Sciatic nerve (tissue), 2 donors: ENCODE results near the gene CBY2. TPM values are rescaled to one million over a fixed set of nuclear protein-coding genes. Genes with fewer than 3 reads are reported as not detected.

Experiments used
- ATAC-seq: fragments of 200-7000 bp; cut with Tn5 transposase; one replicate; pipeline ENCODE4 v1.9.1; 2020; ENCODE audit warnings: mild to moderate bottlenecking, moderate library complexity
- DNase-seq: peaks from one replicate; pipeline ENCODE4 v3.0.0-alpha.2; 2020; ENCODE audit warnings: low spot score
- intact Hi-C: fragments of 100-400 bp; cut with DNase I; formaldehyde crosslinking; loops from one replicate; pipeline ENCODE4 v1.14.2; 2022
- total RNA-seq: library from RNA; stranded (reverse); fragmentation: NEBNext Ultra II Directional; extraction: Animal tissue kit (Norgen Biotek cat#: 25700); gene quantifications from one replicate; pipeline ENCODE4 v1.2.1, GENCODE V29; 2021
- donor health status: DM: no; HTN: no; CAD: no.
- donor health status: DM: no; HTN: no; CAD: no.

CBY2 gene
- total RNA-seq, 1 donor from 2014 or later, result not detected

DNA sequence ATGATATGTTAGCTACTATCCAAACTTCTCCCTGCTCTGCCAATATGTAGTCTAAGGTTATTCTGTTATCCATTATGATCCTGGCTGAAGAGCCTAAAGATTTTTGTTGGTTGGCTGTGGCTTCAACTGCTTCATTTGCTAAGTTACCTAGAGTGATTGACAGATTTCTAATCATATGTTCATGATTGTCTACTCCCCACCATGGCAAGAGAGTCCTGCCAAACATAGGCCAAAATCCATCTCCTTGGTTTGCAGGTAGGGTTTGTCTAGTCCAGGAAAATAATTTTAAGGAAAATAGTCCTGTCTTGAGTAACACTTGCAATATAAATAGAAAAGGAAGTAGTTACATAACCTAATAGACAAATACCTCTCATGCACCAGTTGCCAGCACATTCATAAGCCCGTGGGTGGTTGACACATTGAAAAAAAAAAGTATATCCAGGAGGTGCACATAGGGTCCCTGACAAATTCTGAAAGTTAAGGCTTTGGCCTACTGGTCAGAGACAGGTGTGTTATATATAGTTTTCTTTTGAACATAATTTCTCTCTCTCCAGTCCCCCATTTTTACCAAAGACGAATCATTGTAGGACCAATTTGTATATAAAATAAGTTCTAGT, 5.4 kb upstream of the CBY2 start:
- intact Hi-C loops, result no loop called here
- ATAC-seq (no peak), DNase-seq (no peak)

DNA sequence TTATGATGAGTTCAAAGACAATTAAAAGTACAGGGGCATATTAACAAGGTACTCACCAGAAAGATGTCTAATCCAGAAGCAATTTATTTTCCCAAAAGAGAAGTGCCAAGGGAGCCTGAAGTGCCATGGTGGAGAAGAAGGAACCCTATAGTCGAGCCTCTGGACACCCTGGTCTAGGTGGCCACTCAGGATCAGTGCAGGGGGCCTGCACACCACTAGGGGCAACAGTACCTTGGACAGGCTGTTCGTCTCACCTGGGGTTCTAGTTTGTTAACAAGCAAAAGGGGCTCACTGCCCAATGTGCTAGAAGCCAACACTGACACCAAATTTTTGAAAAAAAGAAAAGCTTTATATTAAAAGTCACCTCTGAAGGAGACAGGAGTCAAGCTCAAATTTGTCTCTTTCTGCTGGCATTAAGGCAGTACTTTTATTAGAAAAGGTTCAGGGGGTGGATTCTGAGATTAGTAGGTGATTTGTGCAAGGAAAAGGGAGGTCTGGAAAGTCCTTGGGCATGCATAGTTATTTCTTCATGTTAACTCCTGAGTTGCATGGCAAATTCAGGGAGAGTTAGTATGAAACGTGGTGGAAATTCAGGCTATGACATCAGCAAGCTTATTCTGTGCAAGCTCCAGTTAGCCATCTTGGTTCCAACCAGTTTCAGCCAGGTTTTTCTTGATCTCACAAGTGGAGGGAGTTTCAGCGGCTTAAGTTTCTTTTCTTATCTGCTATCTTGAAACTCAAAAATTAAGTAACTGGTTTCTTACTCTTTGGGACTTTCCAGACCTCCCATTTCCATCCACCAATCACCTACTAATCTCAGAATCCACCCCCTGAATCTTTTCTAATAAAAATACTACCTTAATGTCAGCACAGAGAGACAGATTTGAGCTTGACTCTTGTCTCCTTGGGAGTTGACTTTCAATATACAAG, 884 bp upstream of the CBY2 start:
- ATAC-seq (no peak), DNase-seq (no peak)
- intact Hi-C loops, result no loop called here

DNA sequence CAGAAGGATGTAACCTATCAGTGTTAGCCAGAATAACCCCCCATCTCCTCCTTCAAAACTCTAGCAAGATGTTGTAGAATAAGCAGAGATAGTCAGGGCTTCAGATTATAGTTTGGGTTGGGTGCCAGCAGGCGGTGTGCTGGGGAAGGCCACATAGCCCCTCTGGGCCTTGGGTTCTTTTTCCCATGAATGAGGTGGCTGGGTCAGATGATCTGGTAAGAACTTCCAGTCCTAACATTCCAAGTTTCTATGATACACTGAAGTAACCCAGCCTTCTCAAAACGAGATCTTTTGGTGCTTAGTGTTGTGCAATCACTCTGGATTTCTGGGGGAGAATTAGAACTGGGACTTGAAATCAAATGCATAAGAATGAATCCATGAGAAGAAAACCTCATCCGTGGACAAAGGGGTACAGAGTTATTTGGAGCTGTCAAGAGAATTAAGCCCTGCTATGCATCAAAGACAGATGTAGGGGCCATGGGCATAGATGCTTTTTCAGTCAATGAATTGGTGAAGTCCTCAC, 810 bp downstream of the CBY2 start:
- intact Hi-C loops, result no loop called here
- DNase-seq (no peak), ATAC-seq (no peak)

DNA sequence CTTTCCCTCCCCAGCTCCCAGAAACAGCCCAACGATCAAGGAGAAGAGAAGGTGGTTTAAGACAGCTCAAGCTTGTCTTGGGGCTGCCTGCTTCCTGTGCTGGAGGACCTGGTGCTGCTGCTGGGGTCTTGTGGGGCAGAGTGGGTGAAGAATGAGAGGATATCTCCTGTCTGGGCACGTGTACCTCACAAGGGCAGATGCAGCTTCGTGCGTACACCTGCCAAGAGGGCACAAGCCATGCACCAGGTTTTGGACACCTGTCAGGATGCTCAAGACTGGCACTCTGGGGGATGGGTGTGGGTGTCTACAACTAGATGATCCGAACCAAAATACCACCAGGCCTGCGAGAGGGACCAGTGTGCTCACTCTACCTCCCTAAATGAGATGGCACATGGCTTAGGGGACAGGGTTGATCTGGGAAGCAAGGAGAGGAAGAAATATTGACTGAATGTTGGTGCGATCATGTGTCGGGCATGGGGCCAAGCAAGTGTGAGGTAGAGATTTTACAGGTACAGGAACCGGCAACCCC, 2.2 kb downstream of the CBY2 start:
- DNase-seq (no peak), ATAC-seq (no peak)
- intact Hi-C loops, result no loop called here

DNA sequence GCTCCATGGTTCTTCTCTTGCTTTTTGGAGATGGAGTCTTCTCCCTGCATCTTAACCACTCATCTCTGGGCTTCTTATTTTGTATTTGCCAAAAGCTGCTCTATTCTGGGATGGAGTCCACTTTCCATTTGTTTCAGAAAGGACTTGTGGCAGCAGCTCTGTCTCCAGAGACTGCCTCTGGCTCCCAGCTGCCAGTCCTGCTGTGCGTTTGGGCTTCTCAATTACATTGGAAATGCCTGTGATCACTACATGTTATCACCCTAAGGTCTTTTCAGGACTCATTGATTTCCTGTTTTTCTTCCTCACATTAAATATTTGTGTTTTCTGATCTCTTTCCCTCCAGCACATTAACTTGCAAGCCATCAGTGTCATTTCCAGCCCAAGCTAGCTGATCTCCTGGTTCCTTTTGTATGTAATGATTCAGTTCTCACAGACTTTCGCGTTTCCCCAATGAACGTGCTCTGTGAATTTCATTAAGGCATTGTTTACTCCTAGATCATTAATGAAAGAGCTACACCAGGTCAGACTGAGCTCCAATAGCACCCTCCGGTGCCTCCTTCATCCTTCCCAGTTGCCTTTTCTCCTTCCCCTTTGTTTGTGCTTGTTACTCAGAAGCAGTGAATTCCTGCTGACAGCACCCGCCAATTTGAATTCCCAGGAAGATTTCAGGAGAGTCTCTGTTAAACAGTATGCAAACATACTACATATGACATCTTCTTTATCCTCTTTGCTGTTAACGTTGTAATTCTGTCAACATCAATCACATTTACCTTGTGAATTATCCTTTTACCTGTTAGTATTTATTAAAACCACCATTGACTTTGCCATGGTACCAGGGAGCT, 3.0 kb downstream of the CBY2 start:
- intact Hi-C loops, result no loop called here
- ATAC-seq (no peak), DNase-seq (no peak)

DNA sequence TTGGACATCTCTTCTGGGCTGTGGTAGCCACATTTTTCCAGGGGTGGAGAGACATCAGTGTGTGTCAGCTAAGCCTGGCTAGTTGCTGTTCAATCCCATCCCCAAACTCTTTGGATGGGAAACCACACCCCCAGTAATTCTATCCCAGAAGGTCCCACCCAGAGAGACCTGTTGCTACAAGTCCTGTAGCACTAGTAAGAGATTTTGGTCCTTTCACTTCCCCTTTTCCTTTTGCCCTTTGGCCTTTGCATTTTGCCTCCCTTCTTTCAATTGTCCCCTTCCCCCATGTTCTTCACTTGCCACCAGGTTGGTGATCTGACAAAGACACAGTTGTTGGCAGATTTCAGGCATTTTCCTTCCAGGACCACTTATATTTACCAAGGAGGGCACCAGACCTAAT, 3.8 kb downstream of the CBY2 start:
- ATAC-seq, result no peak
- no peak for DNase-seq
- intact Hi-C loops, result no loop called here

DNA sequence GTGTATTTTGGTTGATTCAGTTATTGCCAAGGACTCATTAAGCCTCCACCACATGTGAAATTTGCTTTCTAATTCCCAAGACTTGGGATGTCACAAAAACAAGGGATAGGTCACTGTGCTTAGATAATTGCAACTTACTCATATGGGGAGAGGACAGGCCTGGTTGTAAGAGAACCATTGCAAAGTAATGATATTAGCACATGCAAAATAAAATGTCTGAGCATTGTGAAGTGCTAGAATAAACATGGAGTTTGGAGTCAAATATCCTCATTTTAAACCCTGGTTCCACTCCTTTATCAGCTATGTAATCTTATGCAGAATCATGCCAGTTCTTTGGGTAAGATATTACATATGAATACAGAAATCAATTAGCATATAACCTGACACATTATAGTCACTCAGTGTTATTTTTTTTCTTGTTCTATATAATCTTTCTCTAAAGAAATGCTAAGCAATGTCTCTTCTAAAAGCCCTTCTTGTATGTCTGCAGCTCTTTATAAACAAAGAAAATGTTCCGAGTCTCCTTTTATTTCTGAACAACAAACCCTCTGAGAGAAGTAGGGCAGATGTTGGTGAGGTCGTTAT, 5.5 kb downstream of the CBY2 start:
- DNase-seq, result no peak
- ATAC-seq, result no peak

DNA sequence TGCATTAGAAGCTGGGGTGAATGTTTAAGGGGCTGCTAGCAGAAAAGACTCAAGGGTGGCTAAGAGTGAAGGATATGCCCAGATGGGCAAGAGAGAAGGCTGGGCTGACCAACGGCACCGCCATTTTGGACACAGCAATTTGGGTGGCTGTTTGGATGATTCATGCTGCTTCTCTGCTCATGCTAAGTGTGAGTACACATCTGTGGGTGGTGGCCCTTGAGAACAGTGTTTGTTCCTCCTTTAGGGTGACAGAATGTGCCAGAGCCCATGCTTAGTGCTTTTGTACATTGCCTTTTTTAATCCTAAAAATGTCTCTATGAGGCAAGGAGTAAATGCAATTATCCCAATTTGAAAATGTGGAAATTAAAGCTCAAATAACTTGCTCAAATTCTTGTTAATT, 9.8 kb downstream of the CBY2 start:
- intact Hi-C loops, result no loop called here
- ATAC-seq, result no peak
- no peak for DNase-seq

More for the DNA sequence above, 5.5 kb downstream of the CBY2 start:
- intact Hi-C loops, result no loop called here

DNA sequence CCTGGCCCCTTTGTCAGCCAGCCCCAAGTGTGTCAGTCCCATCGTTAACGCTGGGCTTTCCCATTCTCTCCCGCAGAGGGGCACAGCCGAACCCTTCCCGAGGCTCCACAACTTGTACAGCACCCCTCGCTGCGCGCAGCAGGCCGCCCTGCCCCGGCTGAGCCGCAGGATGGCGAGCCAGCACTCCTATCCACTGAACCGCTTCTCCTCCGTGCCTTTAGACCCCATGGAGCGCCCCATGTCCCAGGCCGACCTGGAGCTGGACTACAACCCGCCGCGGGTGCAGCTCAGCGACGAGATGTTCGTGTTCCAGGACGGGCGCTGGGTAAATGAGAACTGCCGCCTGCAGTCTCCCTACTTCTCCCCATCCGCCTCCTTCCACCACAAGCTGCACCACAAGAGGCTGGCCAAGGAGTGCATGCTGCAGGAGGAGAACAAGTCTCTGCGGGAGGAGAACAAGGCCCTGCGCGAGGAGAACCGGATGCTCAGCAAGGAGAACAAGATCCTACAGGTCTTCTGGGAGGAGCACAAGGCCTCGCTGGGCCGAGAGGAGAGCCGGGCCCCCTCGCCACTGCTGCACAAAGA, 11.1 kb downstream of the CBY2 start:
- no peak for ATAC-seq
- intact Hi-C loops, result no loop called here

DNA sequence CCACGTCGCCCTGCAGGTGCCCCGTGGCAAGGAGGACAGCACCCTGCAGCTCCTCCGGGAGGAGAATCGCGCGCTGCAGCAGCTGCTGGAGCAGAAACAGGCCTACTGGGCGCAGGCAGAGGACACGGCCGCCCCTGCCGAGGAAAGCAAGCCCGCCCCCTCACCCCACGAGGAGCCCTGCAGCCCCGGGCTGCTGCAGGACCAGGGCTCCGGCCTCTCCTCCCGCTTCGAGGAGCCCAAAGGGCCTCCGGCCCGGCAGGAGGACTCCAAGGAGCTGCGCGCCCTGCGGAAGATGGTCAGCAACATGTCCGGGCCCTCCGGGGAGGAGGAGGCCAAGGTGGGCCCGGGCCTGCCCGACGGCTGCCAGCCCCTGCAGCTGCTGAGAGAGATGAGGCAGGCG, 11.6 kb downstream of the CBY2 start:
- no peak for DNase-seq
- intact Hi-C loops, result no loop called here
- ATAC-seq, result no peak

More for the DNA sequence above, 11.1 kb downstream of the CBY2 start:
- no peak for DNase-seq

DNA sequence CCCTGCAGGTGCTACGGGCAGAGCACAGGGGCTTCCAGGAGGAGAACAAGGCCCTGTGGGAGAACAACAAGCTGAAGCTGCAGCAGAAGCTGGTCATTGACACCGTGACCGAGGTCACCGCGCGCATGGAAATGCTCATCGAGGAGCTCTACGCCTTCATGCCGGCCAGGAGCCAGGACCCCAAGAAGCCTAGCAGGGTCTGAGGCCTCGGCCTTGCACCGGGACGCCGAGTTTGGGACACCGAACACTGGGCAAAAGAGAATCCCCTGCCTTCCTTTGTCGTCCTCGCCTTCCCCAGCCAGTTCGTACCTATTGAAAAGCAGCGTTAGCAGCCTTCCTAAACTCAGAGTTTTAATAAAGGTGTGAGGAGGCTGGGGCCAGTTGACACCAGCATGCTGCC, 12.1 kb downstream of the CBY2 start:
- ATAC-seq (no peak), DNase-seq (no peak)
- intact Hi-C loops, result no loop called here

DNA sequence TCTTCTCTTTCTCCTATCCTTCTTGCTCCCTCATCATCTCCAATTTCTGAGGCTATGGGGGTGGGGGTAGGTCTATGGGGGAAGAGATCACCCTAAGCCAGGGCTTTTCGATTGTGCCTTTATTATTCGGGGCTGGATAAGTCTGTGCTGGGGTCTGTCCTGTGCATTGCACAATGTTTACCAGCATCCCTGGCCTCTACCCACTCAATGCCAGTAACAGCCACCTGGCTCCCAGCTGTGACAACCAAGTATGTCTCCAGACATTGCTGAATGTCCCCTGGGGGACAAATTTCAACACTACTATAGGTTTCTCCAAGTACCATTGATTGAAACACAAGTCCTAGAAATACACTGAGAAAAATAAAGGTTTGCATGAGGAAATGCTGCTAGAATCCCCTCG, 13.2 kb downstream of the CBY2 start:
- DNase-seq (no peak), ATAC-seq (no peak)
- intact Hi-C loops, result no loop called here

DNA sequence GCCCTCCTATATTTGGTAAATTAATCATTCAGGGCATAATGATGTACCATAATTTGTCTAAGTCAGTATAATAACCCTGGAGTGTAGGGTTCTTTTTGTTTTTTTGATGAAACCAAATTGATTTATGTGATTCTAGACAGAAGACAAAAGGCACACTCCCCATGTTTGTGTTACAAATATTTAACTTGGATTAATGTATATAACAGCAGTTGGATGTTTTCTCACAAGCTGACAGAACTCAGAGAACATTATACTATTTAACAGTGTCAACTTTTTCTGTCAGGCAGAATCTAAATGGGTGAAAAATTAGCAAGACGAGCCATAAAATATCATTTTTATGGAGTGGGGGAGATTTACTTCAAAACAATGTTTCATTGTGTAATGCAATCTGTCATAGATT, 15.2 kb downstream of the CBY2 start:
- ATAC-seq (no peak), DNase-seq (no peak)
- intact Hi-C loops, result no loop called here

DNA sequence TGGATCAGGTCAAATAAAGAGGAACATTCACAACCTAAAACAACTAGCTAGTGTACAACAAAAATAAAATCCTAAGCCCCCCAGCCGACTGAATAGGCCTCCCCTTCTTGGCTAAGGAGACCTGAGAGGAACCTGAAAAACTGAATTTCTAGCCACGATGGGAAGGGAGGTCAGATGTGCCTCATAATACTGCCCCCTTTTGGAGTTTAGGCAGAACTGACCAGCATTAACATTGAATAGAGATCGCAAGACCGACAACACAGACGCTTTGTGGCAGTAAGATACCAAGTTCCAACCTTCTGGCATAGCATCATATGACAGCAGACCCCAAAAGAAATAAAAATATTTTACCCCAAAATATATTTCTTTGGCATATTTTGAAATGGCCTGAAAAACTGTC, 15.9 kb downstream of the CBY2 start:
- ATAC-seq (no peak), DNase-seq (no peak)
- intact Hi-C loops, result no loop called here

DNA sequence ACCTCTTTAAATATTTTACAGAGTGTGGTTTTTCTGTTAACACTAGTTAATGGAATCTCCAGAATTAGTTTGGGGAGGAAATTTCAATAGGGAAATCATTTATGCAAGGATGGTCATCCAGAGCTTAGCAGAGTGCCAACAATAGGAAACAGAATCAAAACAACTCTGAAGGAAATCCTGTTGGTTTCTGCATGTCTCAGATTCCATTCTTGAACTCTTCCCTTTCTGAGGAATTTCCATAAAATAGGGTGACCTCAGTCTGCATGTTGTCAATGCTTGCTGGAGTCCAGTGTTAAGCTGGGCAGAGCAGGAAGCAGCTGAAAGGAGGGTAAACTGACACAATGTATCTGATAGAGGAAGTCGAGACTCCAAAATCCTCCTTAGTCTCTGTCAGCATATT, 16.9 kb downstream of the CBY2 start:
- intact Hi-C loops, result no loop called here
- ATAC-seq (no peak), DNase-seq (no peak)

DNA sequence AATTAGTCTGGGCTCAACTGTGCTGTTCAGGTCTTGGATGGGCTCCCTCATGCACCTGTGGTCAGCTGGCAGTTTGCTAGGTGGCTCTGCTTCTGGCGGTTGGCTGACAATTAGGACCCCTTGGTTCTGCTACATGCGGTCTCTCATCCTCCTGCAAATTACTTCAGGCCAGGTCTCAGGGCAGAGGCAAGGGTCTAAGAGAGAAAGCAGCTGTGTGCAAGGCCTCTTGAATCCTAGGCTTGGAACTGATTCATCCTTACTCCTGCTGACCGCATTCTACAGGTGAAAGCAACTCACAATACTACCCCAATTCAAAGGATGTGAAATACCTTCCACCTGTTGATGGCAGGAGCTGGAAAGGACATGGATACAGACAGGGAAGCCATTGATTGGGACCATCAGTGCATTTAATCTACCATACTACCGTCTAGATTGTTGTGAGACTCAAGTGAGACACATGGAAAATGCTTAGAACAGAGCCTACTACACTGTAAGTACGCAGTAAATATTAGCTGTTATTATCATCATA, 19.1 kb downstream of the CBY2 start:
- ATAC-seq (no peak), DNase-seq (no peak)
- intact Hi-C loops, result no loop called here

DNA sequence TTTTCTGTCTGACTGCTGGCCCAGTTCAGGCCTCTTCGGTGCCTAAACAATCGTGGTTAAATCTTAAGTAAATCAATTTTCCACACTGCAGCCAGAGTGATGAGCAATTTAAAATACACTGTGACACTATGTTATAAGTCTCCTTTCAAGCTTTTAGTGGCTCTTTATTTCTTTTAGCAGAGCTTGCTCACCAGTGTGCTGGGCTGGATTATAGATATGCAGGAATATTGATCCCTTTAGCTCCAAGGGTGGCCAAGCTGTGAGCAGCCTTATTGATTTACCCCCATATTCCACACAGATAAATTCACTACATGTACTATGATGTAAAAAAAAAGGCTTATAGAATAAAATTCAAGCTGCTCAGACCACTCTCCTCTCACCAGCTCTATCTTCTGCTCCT, 21.7 kb downstream of the CBY2 start:
- intact Hi-C loops, result no loop called here
- no peak for DNase-seq
- no peak for ATAC-seq

DNA sequence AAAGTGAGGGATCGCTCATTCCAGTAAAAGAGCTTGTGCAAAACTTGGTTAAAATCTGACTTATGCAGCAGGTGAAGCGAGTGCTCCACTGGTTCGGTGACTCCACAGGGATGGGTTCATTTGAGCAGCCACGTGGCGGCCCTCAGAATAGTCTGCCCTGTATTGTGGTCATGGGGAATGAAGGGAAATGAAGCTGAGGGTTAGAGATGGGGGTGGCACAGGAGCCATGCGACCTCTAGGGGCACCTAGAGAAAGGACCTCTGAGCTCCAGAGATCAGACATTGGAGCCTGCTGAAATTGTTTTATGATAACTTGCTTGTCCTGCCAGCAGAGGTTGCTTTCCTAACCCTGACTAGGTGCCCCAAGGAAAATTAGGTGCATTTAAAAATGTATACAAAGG, 26.6 kb downstream of the CBY2 start:
- no peak for ATAC-seq
- DNase-seq, result no peak
- intact Hi-C loops, result no loop called here
